Neuronal stem cell (in vitro differentiated cells): ENCODE results near the gene ADAM19.

Experiments
- DNase-seq: peaks from one replicate; pipeline ENCODE4 v3.0.0-alpha.2; 2013; ENCODE audit warnings: low spot score
- H2AFZ ChIP-seq: one replicate; pipeline ENCODE4 v1.6.1; 2013; ENCODE audit warnings: mild to moderate bottlenecking, low read length, inconsistent platforms
- H2AK5ac ChIP-seq: 2 replicates; pipeline ENCODE4 v1.6.1; 2013; ENCODE audit warnings: low read depth, mild to moderate bottlenecking, inconsistent platforms, low read length, moderate library complexity, mixed read lengths
- H2BK120ac ChIP-seq: 2 replicates; pipeline ENCODE4 v1.6.1; 2013; ENCODE audit warnings: low read depth, mild to moderate bottlenecking, inconsistent platforms, low read length, moderate library complexity, mixed read lengths
- H2BK12ac ChIP-seq: one replicate; pipeline ENCODE4 v1.6.1; 2013; ENCODE audit warnings: low read length, inconsistent platforms
- H2BK15ac ChIP-seq: 2 replicates; pipeline ENCODE4 v1.6.1; 2013; ENCODE audit warnings: mild to moderate bottlenecking, low read length, inconsistent platforms, mixed read lengths
- H2BK5ac ChIP-seq: one replicate; pipeline ENCODE4 v1.6.1; 2013; ENCODE audit warnings: inconsistent platforms, mild to moderate bottlenecking, low read length, moderate library complexity
- H3K14ac ChIP-seq: one replicate; pipeline ENCODE4 v1.6.1; 2013; ENCODE audit warnings: low read length, inconsistent platforms
- H3K18ac ChIP-seq: 2 replicates; pipeline ENCODE4 v1.6.1; 2013; ENCODE audit warnings: low read length, inconsistent platforms
- H3K23ac ChIP-seq: 2 replicates; pipeline ENCODE4 v1.6.1; 2013; ENCODE audit warnings: low read depth, mild to moderate bottlenecking, mixed read lengths, low read length, inconsistent platforms; ENCODE audit not compliant: poor library complexity
- H3K27ac ChIP-seq: replicated peaks from 3 replicates; pipeline ENCODE4 v1.5.1; 2013; ENCODE audit warnings: low read length, inconsistent platforms
- H3K27me3 ChIP-seq, 3 experiments: 2 replicates each; pipeline ENCODE4 v1.6.1; 2013; ENCODE audit warnings: low read length in 3 of 3, mild to moderate bottlenecking in 2 of 3, inconsistent platforms in 1 of 3, low read depth in 1 of 3, mixed read lengths in 1 of 3, moderate library complexity in 1 of 3; ENCODE audit not compliant: control insufficient read depth in 3 of 3, insufficient read depth in 3 of 3
- H3K36me3 ChIP-seq, 2 donors: replicated peaks in 1 of 2; 2 replicates each; pipeline ENCODE4 v1.6.1; 2013; ENCODE audit warnings: low read length in 2 of 2; ENCODE audit not compliant: control insufficient read depth in 2 of 2, insufficient read depth in 2 of 2
- H3K4ac ChIP-seq: 2 replicates; pipeline ENCODE4 v1.6.1; 2013; ENCODE audit warnings: inconsistent platforms, mild to moderate bottlenecking, low read length, moderate library complexity
- H3K4me1 ChIP-seq, 2 donors: 1 replicate in 1 of 2; 2 replicates in 1 of 2; pipeline ENCODE4 v1.6.1; 2013; ENCODE audit warnings: low read length in 2 of 2, low read depth in 1 of 2; ENCODE audit not compliant: control insufficient read depth in 2 of 2, insufficient read depth in 1 of 2
- H3K4me2 ChIP-seq: one replicate; pipeline ENCODE4 v1.6.1; 2013; ENCODE audit warnings: mild to moderate bottlenecking, low read length, inconsistent platforms; ENCODE audit not compliant: insufficient read depth, poor library complexity, severe bottlenecking
- H3K4me3 ChIP-seq, 2 donors: 2 replicates each; pipeline ENCODE4 v1.5.1; 2013; ENCODE audit warnings: low read length in 2 of 2, mild to moderate bottlenecking in 2 of 2, inconsistent platforms in 1 of 2, moderate library complexity in 1 of 2
- H3K79me1 ChIP-seq: one replicate; pipeline ENCODE4 v1.6.1; 2013; ENCODE audit warnings: low read depth, mild to moderate bottlenecking, inconsistent platforms, low read length, moderate library complexity
- H3K9ac ChIP-seq: one replicate; pipeline ENCODE4 v1.6.1; 2013; ENCODE audit warnings: mild to moderate bottlenecking, low read depth, low read length, inconsistent platforms; ENCODE audit not compliant: poor library complexity
- H3K9me3 ChIP-seq, 2 donors: replicated peaks in 1 of 2; 2 replicates each; pipeline versions ENCODE3 to v1.6.1; 2013; ENCODE audit warnings: low read length in 2 of 2, mild to moderate bottlenecking in 2 of 2, inconsistent platforms in 1 of 2, low read depth in 1 of 2, mixed read lengths in 1 of 2, moderate library complexity in 1 of 2; ENCODE audit not compliant: control insufficient read depth in 2 of 2, insufficient read depth in 1 of 2
- H4K8ac ChIP-seq: one replicate; pipeline ENCODE4 v1.6.1; 2013; ENCODE audit warnings: low read depth, mild to moderate bottlenecking, inconsistent platforms, low read length, moderate library complexity
- H4K91ac ChIP-seq: one replicate; pipeline ENCODE4 v1.6.1; 2013; ENCODE audit warnings: low read length, low read depth, mild to moderate bottlenecking, inconsistent platforms; ENCODE audit not compliant: poor library complexity
- WGBS, 2 donors: extraction: QIAGEN DNeasy Blood & Tissue Kit; methylation state at CpG; one replicate each; pipeline ENCODE4 v1.1.7; 2013; ENCODE audit warnings: missing lambda C conversion rate in 2 of 2, mixed read lengths in 1 of 2; ENCODE audit not compliant: insufficient read length in 2 of 2, insufficient replicate concordance in 1 of 2; ENCODE audit errors: extremely low coverage in 2 of 2; 5-methylcytosine and 5-hydroxymethylcytosine counted together

The ADAM19 gene

GRCh38 chr5:157450024-157450423 is 125.6 kb downstream of the ADAM19 start:
- no CpG with 5 or more reads among the region's 3 CpGs for WGBS, 2 donors
- Histone ChIP-seq H3K27me3 (peaks cover 0 to 13% (median 0%) of the 10 kb centered on the region in 3 experiments), H2AK5ac (no peak overlapping the region)

DNA sequence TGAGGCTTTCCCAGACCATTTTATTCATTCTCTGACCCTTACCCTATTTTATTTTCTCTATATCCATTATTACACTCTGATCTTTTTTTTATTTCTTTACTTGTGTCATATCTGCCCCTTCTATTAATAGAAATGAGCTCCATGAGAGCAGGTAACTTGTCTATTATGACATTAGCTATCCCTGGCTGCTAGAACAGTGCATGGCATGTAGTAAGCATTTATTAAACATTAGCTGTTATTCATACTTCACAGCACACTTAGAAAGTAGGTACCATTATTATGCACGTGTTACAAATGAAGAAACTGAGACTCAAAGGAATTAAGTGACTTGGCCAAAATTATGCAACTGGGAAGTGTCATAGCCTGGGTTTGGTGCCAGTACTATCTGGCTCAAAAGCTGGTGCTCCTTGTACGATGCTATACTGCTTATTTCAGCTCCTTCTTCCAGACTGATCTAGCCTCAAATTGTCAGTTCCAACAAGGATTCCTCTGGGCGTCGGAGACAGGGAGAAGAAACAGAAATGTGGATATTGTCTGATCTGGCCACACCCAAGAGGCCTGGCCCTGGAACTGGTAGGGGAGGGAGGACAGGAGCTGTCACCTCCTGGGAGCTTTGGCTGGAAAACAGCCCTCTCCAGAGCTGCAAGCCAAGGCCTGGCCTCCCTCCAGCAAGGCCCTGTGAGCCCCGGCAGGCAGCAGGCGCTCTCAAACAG is 126.4 kb downstream of the ADAM19 start:
- Histone ChIP-seq H3K9ac (no peak overlapping the region), H4K91ac (no peak overlapping the region), H3K27me3 (peaks cover 0 to 11% (median 0%) of the 10 kb centered on the region in 3 experiments), H3K4ac (no peak overlapping the region), H4K8ac (no peak overlapping the region), H2BK120ac (no peak overlapping the region), H2AK5ac (no peak overlapping the region), H3K79me1 (no peaks in the 10 kb centered on the region), H2AFZ (no peak overlapping the region), H3K27ac (no peak overlapping the region), H3K9me3 (no peaks in the 10 kb centered on the region), H3K23ac (no peak overlapping the region), H3K4me2 (no peak overlapping the region), H2BK15ac (no peak overlapping the region), H3K4me3 (no peak overlapping the region), H2BK5ac (no peak overlapping the region), H3K14ac (no peak overlapping the region), H3K4me1 (no peaks in the 10 kb centered on the region), H3K36me3 (no peaks in the 10 kb centered on the region), H2BK12ac (no peak overlapping the region), H3K18ac (no peak overlapping the region)
- no peak for DNase-seq
- WGBS, 2 donors, result no CpG with 5 or more reads among the region's 6 CpGs

More at GRCh38 chr5:157450024-157450423, 125.6 kb downstream of the ADAM19 start:
- H3K79me1 ChIP-seq, result no peaks in the 10 kb centered on the region
- H2BK15ac ChIP-seq, result no peak overlapping the region
- H4K91ac ChIP-seq, result no peak overlapping the region
- no peak overlapping the region for H4K8ac ChIP-seq
- no peaks in the 10 kb centered on the region for H3K4me1 ChIP-seq
- no peak for DNase-seq
- no peak overlapping the region for H3K4me2 ChIP-seq
- no peak overlapping the region for H3K23ac ChIP-seq
- no peaks in the 10 kb centered on the region for H3K36me3 ChIP-seq
- H3K4me3 ChIP-seq, result no peak overlapping the region
- no peak overlapping the region for H3K9ac ChIP-seq
- no peak overlapping the region for H2AFZ ChIP-seq
- no peak overlapping the region for H2BK120ac ChIP-seq
- no peak overlapping the region for H3K14ac ChIP-seq
- no peak overlapping the region for H3K18ac ChIP-seq
- H3K27ac ChIP-seq, result no peak overlapping the region
- H3K9me3 ChIP-seq, result no peaks in the 10 kb centered on the region
- H3K4ac ChIP-seq, result no peak overlapping the region
- H2BK12ac ChIP-seq, result no peak overlapping the region
- H2BK5ac ChIP-seq, result no peak overlapping the region

DNA sequence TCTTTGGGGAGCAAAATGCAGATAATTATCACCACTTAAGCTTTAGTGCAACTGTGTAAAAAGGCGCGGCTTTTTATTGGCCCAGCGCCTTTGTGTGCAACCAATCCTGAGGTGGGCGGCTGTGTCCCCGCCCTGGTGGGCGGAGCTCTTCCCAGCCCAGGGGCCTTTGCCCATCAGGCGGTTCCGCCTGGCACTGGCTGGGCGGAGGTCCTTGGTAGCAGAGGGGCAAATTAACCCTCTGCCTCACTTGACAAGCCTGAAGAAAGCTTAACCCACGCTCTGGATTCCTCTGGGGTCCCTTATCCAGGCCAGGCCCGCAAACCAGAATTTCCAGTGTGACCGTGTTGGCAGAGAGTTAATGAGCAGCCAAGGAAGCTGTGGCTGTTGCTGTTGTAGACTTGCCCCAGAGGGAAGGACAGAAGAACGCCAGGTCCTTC is 128.4 kb downstream of the ADAM19 start:
- H3K4me2 ChIP-seq, result no peak overlapping the region

GRCh38 chr5:157446412-157446935 is 129.1 kb downstream of the ADAM19 start:
- peaks cover 0 to 2% of the 10 kb centered on the region in 2 donors for H3K4me1 ChIP-seq
- H2BK12ac ChIP-seq, result no peak overlapping the region
- no peak overlapping the region for H3K4me2 ChIP-seq
- no peak overlapping the region for H3K18ac ChIP-seq
- no peak overlapping the region for H3K23ac ChIP-seq
- H3K14ac ChIP-seq, result no peak overlapping the region
- DNase-seq, result no peak
- no peak overlapping the region for H3K27ac ChIP-seq
- no peak overlapping the region for H2AFZ ChIP-seq
- H4K8ac ChIP-seq, result no peak overlapping the region
- no peak overlapping the region for H2BK120ac ChIP-seq
- no peak overlapping the region for H3K9ac ChIP-seq
- no peak overlapping the region for H2BK15ac ChIP-seq
- H3K4me3 ChIP-seq, result no peak overlapping the region
- peaks cover 0 to 4% (median 0%) of the 10 kb centered on the region in 3 experiments for H3K27me3 ChIP-seq
- H2AK5ac ChIP-seq, result no peak overlapping the region
- WGBS, 2 donors, result no CpG with 5 or more reads among the region's 9 CpGs
- no peak overlapping the region for H2BK5ac ChIP-seq
- no peak overlapping the region for H4K91ac ChIP-seq
- H3K4ac ChIP-seq, result no peak overlapping the region
- no peaks in the 10 kb centered on the region for H3K36me3 ChIP-seq
- H3K9me3 ChIP-seq, result no peaks in the 10 kb centered on the region
- no peaks in the 10 kb centered on the region for H3K79me1 ChIP-seq

More for the DNA sequence above, 128.4 kb downstream of the ADAM19 start:
- H2AFZ ChIP-seq, result no peak overlapping the region
- H3K9ac ChIP-seq, result no peak overlapping the region
- no peak overlapping the region for H3K4me3 ChIP-seq
- no peak overlapping the region for H4K8ac ChIP-seq
- no peaks in the 10 kb centered on the region for H3K9me3 ChIP-seq
- H2BK120ac ChIP-seq, result no peak overlapping the region
- DNase-seq, result no peak
- no peak overlapping the region for H3K27ac ChIP-seq
- H3K36me3 ChIP-seq, result no peaks in the 10 kb centered on the region
- no peak overlapping the region for H4K91ac ChIP-seq
- no peaks in the 10 kb centered on the region for H3K79me1 ChIP-seq
- H2AK5ac ChIP-seq, result no peak overlapping the region
- peaks cover 0 to 4% (median 0%) of the 10 kb centered on the region in 3 experiments for H3K27me3 ChIP-seq
- peaks cover 0 to 2% of the 10 kb centered on the region in 2 donors for H3K4me1 ChIP-seq
- no peak overlapping the region for H3K23ac ChIP-seq
- WGBS, 2 donors, result no CpG with 5 or more reads among the region's 13 CpGs
- no peak overlapping the region for H2BK12ac ChIP-seq
- no peak overlapping the region for H3K18ac ChIP-seq
- H3K14ac ChIP-seq, result no peak overlapping the region
- no peak overlapping the region for H2BK15ac ChIP-seq
- no peak overlapping the region for H3K4ac ChIP-seq
- no peak overlapping the region for H2BK5ac ChIP-seq
